Measurements from ENCODE around the gene SERTAD3. TPM values are rescaled to one million over a fixed set of nuclear protein-coding genes. Genes with fewer than 3 reads are reported as not detected.

SERTAD3 gene
- total RNA-seq, 2 donors from 2014 or later, result 47.7 to 62.6 TPM

DNA sequence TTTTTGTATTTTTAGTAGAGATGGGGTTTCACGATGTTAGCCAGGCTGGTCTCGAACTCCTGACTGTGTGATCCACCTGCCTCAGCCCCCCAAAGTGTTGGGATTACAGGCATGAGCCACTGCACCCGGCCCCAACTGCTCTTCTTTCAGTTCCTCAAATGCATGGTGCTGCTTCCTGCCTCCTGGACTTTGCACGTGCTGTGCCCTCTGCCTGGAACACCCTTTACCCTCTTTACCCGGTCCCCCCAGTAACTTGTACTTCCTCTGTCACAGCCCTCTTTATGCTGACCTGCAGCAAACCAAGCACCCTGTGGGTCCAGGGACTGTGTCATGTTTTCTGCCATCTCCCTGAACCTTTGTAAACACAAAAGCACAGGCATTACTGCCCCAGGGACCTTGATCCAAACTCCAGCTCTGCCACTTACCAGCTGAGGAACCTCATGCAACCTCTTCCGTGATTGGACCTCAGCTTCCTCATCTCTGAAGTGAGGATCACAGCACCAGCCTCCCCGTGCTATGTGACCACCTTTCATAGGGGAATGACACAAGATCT lies 17.6 kb upstream of the SERTAD3 start:
- TF ChIP-seq, protein P1, sequence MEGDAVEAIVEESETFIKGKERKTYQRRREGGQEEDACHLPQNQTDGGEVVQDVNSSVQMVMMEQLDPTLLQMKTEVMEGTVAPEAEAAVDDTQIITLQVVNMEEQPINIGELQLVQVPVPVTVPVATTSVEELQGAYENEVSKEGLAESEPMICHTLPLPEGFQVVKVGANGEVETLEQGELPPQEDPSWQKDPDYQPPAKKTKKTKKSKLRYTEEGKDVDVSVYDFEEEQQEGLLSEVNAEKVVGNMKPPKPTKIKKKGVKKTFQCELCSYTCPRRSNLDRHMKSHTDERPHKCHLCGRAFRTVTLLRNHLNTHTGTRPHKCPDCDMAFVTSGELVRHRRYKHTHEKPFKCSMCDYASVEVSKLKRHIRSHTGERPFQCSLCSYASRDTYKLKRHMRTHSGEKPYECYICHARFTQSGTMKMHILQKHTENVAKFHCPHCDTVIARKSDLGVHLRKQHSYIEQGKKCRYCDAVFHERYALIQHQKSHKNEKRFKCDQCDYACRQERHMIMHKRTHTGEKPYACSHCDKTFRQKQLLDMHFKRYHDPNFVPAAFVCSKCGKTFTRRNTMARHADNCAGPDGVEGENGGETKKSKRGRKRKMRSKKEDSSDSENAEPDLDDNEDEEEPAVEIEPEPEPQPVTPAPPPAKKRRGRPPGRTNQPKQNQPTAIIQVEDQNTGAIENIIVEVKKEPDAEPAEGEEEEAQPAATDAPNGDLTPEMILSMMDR (conservative IDR thresholded peaks at IDR 0.05), result no peak
- H3K36me3 Mint-ChIP-seq (ENCODE audit: low read depth), result peaks cover 6% of the 10 kb centered on the region
- Histone ChIP-seq H3K27me3 (ENCODE audit: control insufficient read depth, insufficient read depth, low read length, poor library complexity, severe bottlenecking) (peaks cover 9% of the 10 kb centered on the region), H3K36me3 (ENCODE audit: control insufficient read depth, insufficient read depth, low read length) (no peaks in the 10 kb centered on the region), H3K27ac (ENCODE audit: low read depth, low read length) (no peak overlapping the region), H3K4me3 (ENCODE audit: low read length) (no peak overlapping the region), H3K9me3 (ENCODE audit: control insufficient read depth, low read length) (no peaks in the 10 kb centered on the region), H3K9ac (ENCODE audit: extremely low read depth, low read length, poor library complexity, severe bottlenecking) (no peak overlapping the region), H3K4me1 (ENCODE audit: control insufficient read depth, insufficient read depth, low read length) (no peaks in the 10 kb centered on the region)
- peak overlapping the region; percentile 9 for H3K27ac Mint-ChIP-seq
- H3K4me3 Mint-ChIP-seq, result no peak overlapping the region
- peaks cover 10% of the 10 kb centered on the region for H3K27me3 Mint-ChIP-seq (ENCODE audit: insufficient read depth)
- H3K9me3 Mint-ChIP-seq, result no peaks in the 10 kb centered on the region
- no peak for DNase-seq
- WGBS, 2 experiments (ENCODE audit: insufficient coverage in 1 of 2, insufficient read length in 1 of 2), result 90% methylated on average over 5 to 7 of the region's 7 CpGs
- peaks cover 6% of the 10 kb centered on the region for H3K4me1 Mint-ChIP-seq

DNA sequence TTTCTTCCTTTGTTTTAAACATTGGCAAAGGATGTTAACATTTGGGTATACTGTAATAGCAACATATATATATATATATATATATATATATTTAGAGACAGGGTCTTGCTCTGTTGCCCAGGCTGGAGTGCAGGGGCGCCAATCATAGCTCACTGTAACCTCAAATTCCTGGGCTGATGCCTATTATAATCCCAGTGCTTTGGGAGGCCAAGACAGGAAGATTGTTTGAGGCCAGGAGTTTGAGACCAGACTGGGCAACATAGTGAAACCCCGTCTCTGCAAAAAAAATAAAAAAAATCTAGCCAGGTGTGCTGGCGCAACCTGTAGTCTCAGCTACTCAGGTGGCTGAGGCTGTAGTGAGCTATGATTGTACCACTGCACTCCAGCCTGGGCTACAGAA lies 16.1 kb upstream of the SERTAD3 start:
- H3K27me3 Mint-ChIP-seq (ENCODE audit: insufficient read depth), result no peaks in the 10 kb centered on the region
- H3K9ac ChIP-seq (ENCODE audit: extremely low read depth, low read length, poor library complexity, severe bottlenecking), result no peak overlapping the region
- no peaks in the 10 kb centered on the region for H3K36me3 ChIP-seq (ENCODE audit: control insufficient read depth, insufficient read depth, low read length)
- WGBS, 2 experiments (ENCODE audit: insufficient coverage in 1 of 2, insufficient read length in 1 of 2), result 89 to 94% methylated on average over 2 to 3 of the region's 3 CpGs
- no peaks in the 10 kb centered on the region for H3K27me3 ChIP-seq (ENCODE audit: control insufficient read depth, insufficient read depth, low read length, poor library complexity, severe bottlenecking)
- no peak overlapping the region for H3K4me3 ChIP-seq (ENCODE audit: low read length)
- no peaks in the 10 kb centered on the region for H3K9me3 ChIP-seq (ENCODE audit: control insufficient read depth, low read length)
- H3K4me1 Mint-ChIP-seq, result no peaks in the 10 kb centered on the region
- peaks cover 8% of the 10 kb centered on the region for H3K36me3 Mint-ChIP-seq (ENCODE audit: low read depth)
- TF ChIP-seq, protein P1 (conservative IDR thresholded peaks at IDR 0.05), result no peak
- H3K4me1 ChIP-seq (ENCODE audit: control insufficient read depth, insufficient read depth, low read length), result no peaks in the 10 kb centered on the region
- no peak overlapping the region for H3K27ac ChIP-seq (ENCODE audit: low read depth, low read length)
- no peaks in the 10 kb centered on the region for H3K9me3 Mint-ChIP-seq
- no peak for DNase-seq
- H3K27ac Mint-ChIP-seq, result no peak overlapping the region
- H3K4me3 Mint-ChIP-seq, result no peak overlapping the region

DNA sequence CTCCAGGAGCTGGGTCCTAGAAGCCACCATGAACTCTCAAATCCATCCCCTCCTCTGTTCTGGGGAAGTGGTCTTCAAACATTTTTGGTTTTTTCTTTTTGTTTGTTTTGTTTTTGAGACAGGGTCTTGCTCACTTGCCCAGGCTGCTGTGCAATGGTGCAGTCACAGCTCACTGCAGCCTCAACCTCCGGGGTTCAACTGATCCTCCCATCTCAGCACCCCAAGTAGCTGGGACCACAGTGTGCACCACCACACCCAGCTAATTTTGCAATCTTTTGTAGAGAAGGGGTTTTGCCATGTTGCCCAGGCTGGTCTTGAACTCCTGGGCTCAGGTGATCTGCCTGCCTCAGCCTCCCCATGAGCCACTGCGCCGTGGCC lies 14.5 kb upstream of the SERTAD3 start:
- 94 to 95% methylated on average over 3 of the region's 3 CpGs for WGBS, 2 experiments (ENCODE audit: insufficient coverage in 1 of 2, insufficient read length in 1 of 2)
- Mint-ChIP-seq H3K4me3 (no peak overlapping the region), H3K36me3 (ENCODE audit: low read depth) (peaks cover 8% of the 10 kb centered on the region), H3K27me3 (ENCODE audit: insufficient read depth) (no peaks in the 10 kb centered on the region), H3K27ac (no peak overlapping the region), H3K4me1 (no peaks in the 10 kb centered on the region), H3K9me3 (no peaks in the 10 kb centered on the region)
- Histone ChIP-seq H3K27ac (ENCODE audit: low read depth, low read length) (no peak overlapping the region), H3K4me1 (ENCODE audit: control insufficient read depth, insufficient read depth, low read length) (no peaks in the 10 kb centered on the region), H3K27me3 (ENCODE audit: control insufficient read depth, insufficient read depth, low read length, poor library complexity, severe bottlenecking) (no peaks in the 10 kb centered on the region), H3K36me3 (ENCODE audit: control insufficient read depth, insufficient read depth, low read length) (no peaks in the 10 kb centered on the region), H3K9ac (ENCODE audit: extremely low read depth, low read length, poor library complexity, severe bottlenecking) (no peak overlapping the region), H3K9me3 (ENCODE audit: control insufficient read depth, low read length) (no peaks in the 10 kb centered on the region), H3K4me3 (ENCODE audit: low read length) (no peak overlapping the region)
- TF ChIP-seq, protein P1 (conservative IDR thresholded peaks at IDR 0.05), result no peak
- no peak for DNase-seq
